GM12892 (cell line): Measurements from ENCODE around the gene ZNF564.

Experiments
- POLR2A ChIP-seq: IDR thresholded peaks from 2 replicates; pipeline ENCODE4 v1.6.1; 2011; ENCODE audit warnings: low read depth, low read length, control low read depth
- TAF1 ChIP-seq: IDR thresholded peaks from 2 replicates; pipeline ENCODE4 v1.6.1; 2011; ENCODE audit warnings: low read depth, mild to moderate bottlenecking, control low read depth, low read length, borderline replicate concordance

DNA sequence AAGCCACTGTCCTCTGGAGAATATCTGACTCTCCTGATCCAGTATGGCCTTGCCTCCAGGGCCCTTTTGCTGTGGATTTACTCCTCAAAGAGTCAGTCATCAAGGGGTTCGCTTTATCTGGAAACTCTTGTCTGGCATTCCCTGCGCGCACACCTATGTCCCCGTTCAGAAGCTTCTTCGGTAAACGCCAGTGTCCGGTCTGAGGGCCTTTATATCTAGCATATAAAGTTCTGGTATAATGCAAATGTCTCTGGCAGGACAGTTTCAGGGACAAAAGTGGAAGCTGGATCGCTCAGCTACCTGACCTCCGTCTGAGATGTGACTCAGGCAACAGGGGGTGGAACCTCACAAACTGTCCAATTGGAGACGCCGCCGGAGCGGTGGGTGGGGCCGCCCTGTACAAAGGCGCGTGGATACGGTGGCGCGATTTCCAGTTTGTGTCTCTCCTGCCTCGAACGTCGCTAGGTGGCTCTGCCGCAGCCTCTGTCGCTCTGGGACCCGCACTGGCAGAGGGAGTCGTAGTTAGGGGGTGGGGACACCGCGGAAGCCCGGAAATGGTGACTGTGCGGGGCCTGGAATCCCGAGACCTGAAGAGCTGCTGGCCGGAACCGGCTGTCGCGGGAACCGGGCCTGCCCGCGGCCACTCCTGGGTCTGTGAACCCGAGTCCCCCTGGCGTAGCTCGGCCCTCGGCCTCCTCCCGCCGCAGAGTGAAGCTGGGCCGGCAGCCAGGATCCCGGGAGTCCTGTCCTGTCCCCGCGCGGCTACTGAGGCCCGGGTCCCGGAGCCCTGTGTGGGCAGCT, 56.1 kb downstream of the ZNF564 start:
- peak; percentile 77 for TF ChIP-seq TAF1
- TF ChIP-seq POLR2A: peak; percentile 69; the same call in 1 of the 2 replicates
